Measurements from ENCODE around the gene TSPAN12.

TSPAN12 gene

DNA sequence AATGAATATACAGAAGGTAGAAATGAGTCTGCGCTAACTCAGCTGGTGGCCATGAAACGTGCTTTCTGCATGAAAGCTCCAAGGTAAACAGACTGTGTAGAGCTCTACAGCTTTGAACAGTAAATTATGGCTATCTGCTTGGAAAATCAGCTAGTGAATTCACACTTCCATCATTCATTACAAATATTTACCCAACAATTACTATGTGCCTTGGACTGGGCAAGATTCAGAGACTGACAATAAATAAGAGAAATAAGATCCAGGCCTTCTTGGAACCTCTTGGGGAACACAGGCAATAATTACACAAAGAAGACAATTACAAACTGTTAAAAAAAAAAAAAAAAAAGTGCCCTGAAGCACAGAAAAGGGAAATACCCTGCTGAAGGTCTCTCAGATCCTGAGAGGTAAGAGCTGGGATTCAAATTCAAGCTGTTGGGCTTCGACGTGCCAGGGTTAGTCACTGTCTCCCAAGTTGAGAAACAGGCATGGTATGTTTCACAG, 15.8 kb downstream of the TSPAN12 start:
- DNase-seq (ENCODE audit: low read depth): no peak

DNA sequence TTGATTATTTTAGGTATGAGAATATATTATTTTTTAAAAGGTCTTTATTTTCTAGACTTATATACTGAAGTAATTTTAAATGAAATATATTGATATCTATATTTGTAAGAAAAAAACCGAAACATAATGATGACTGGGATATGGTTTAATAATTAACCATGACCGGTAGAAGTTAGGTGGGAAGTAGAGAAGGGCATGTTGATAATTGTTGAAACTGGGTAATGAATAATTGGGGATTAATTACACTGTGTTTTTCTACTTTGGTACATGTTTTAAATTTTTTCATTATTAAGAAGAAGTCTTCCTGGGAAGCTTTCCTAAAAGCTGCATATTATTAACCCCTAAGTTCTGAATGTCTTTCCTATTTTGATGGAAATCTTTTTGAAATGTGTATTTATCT, 16.3 kb downstream of the TSPAN12 start:
- DNase-seq (ENCODE audit: low read depth): no peak

GRCh38 chr7:120838281-120838682, 19.7 kb downstream of the TSPAN12 start:
- no peak for DNase-seq (ENCODE audit: low read depth)

GRCh38 chr7:120837599-120837998, 20.3 kb downstream of the TSPAN12 start:
- DNase-seq (ENCODE audit: low read depth): no peak

- no peak for DNase-seq (ENCODE audit: low read depth)
Measured at GRCh38 chr7:120836556-120837115, 21.3 kb downstream of the TSPAN12 start.

GRCh38 chr7:120834726-120835125, 23.2 kb downstream of the TSPAN12 start:
- no peak for DNase-seq (ENCODE audit: low read depth)

DNA sequence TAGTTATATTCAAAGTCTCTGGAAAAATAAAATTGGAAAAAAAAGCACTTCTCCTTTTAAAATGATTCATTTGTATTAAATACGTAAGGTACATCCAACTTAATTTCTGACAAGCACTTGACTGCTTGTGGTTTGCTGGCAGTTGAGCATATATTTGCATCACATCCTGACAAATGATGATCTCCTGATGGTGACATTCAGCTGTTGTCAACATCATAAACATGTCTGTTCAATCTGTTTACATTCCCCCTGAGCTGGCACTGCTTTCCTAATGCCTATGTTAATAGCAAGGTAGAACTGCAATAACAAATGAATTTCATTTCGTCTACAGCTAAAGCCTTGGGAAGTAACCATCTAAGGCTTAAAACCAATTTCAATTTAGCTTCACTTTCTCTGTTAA, 24.4 kb downstream of the TSPAN12 start:
- DNase-seq (ENCODE audit: low read depth): no peak

GRCh38 chr7:120832803-120833202, 25.1 kb downstream of the TSPAN12 start:
- no peak for DNase-seq (ENCODE audit: low read depth)

DNA sequence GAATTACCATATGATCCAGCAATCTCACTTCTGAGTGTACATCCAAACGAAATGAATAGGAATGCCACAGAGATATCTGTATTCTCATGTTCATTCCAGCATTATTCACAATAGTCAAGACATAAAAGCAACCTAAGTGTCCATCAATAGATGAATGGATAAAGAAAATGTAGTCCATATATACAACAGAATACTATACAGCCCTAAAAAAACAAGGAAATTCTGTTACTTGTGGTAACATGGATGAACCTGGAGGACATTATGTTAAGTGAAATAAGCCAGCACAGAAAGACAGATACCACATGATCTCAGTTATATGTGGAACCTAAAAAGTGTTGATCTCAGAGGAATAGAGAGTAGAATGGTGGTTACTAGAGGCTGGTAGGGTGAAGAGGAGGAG, 26.7 kb downstream of the TSPAN12 start:
- DNase-seq (ENCODE audit: low read depth): no peak

DNA sequence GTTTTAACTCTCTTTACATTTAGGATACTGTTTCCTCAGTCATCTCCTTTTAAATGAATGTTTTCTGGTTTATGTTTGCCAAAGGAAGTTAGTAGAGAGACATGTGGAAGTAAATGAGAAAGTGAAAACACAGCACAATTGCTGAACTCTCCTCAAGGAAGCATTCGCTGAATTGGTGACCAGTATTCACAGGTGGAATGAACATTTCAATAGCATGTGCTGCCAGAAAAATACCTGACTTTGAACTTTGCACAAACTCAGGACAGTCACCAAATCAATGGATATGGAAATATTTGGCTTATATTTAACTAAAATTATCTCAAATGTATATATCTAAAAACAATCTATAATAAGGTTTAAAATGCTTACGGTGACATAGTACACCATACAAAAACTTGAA, 28.5 kb downstream of the TSPAN12 start:
- DNase-seq (ENCODE audit: low read depth): no peak

GRCh38 chr7:120828528-120828927, 29.4 kb downstream of the TSPAN12 start:
- no peak for DNase-seq (ENCODE audit: low read depth)

DNA sequence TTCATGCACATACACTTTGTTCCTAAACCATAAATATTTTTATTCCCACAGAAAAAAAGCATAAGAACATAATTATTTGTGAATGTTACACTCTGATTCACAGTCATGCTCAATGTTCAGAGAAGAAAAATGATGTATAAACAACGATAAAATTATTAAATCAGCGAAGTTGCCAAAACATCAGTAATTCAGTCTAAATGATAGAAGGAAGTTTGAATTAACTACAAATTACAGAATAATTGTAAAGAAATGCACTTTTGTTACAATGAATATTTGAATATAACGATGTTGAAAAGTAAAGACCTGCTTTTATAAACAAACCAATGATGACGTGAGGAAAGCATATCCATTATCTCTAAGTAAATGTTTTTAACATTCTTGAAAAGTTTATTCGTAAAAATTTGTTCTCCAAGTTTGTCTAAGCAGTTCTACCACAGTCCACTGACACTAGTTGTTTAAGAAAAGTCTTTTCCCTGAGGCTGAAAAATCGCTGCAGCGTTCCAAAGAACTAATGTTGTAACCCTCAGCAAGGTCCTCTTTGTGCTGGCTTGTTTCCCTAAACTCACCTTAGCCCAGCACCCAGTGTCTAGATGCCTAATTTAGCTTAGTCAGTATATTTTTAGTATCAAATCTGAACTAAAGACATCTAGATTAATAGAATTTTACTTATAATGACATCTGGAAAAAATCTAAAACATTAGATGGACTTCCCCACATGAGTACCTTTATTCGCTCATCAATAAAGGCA, 30.4 kb downstream of the TSPAN12 start:
- no peak for DNase-seq (ENCODE audit: low read depth)

DNA sequence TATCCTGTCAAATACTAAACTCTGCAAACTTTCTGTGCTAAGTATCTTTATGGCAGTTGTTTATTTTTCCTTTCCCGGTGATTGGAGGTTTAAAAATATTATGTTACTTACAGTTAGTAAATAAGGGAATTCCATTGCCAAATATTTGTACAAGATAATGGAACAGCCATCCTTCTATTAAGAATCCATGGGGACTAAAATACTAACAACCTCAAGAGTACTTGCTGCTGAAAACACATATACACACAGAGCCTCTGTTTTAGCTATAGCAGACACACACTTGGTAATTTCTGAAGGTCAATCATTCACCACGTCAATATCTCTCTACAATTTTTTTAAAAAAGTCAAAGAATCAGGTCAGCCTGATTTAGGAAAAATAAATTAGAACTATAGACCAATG, 32.4 kb downstream of the TSPAN12 start:
- no peak for DNase-seq (ENCODE audit: low read depth)

- DNase-seq (ENCODE audit: low read depth): no peak
Measured at GRCh38 chr7:120825152-120825551, 32.8 kb downstream of the TSPAN12 start.

DNA sequence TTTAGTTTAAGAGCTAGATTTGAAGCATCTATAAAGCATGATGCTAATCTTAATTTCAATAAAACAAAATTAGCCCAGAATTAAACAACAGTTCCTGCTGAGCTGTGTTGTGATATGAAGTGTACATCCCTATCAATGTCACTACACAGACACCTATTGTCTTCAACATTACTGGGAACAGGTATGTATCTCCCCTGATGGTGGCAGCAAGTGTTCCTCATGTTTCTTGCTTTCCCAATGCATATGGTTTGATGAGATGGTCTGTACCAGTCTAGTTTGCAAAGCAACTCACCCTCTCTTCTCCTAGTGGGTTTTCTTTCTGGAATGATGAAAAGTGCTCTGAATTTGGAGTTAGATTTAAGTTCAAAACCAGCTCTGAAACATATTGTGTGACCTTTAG, 38.1 kb downstream of the TSPAN12 start:
- DNase-seq (ENCODE audit: low read depth): no peak

GRCh38 chr7:120817851-120818250, 40.1 kb downstream of the TSPAN12 start:
- no peak for DNase-seq (ENCODE audit: low read depth)

DNA sequence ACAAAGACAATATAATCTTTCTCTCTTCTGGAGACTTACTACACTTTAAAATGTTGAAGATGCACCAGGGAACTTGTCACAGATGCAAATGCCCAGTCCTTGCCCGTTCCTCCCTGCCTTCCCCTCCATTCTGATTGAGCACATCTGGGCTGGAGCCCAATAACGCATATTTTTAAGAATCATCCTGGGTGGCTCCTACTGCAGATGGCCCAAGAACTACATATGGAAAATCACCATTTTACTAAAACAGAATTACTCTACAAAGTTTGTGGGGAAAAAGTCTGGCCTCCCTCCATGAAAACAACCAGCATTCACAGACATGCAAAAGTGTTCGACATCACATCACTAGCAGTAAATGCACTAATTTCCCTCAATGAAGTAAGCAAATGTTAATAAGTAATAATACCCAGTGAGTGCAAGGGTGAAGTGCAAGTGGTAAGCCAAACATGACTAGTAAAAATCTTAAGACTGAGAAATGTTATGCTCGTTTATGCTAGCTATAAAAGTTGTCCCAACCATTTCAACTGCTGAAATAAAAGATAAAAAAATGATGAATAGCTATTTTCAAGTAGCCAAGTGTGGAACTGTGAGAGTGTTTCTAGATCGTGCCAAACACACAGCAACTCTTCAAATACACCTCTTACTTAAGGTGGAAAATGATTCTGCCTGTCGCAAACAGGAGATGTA, 43.5 kb downstream of the TSPAN12 start:
- DNase-seq (ENCODE audit: low read depth): no peak

DNA sequence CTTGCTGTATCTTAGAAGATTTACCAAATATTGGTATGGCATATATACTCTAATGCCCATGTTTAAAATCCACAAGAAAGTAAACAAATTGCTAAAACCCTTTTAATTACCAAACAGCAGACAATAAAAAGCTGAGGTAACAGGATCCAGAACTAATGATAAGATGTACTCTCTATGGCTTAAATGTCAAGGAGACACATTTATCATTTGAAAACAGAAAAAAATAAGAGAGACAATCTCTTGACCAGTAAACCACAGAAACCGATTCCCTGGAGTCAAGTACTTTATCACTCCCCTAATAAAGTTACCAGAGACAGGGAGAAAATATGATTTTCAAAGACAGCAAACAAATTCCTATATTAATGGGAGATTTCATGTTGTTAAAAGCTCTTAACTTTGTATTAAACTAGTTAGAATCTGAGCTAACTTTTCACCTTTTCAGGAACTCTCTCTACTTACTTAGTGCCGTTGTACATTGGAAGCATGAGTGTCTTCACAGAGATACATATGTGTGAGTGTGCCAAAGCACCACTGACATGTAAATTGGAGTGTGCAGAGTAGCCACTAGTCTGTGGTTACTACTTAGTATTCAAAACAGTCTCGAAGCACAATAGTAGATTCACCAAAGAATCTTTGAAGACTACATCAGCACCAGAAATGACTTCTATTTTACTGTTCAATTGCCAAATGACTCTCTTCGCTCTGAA, 44.2 kb downstream of the TSPAN12 start:
- no peak for DNase-seq (ENCODE audit: low read depth)

- DNase-seq (ENCODE audit: low read depth): no peak
Measured at GRCh38 chr7:120813089-120813488, 44.9 kb downstream of the TSPAN12 start.

GRCh38 chr7:120809260-120809659, 48.7 kb downstream of the TSPAN12 start:
- DNase-seq (ENCODE audit: low read depth): no peak

GRCh38 chr7:120807390-120807789, 50.6 kb downstream of the TSPAN12 start:
- DNase-seq (ENCODE audit: low read depth): no peak

GRCh38 chr7:120806669-120807068, 51.3 kb downstream of the TSPAN12 start:
- no peak for DNase-seq (ENCODE audit: low read depth)
